WERI-Rb-1 (cell line): ENCODE data around the gene BARHL1.

Experiments
- DNase-seq: peaks from one replicate; pipeline ENCODE4 v3.0.0-alpha.2; 2020
- H3K27ac ChIP-seq: fragments of 250-450 bp; sonication (Bioruptor Pico); 2 replicates; pipeline ENCODE4 v1.5.1; 2020; ENCODE audit warnings: mild to moderate bottlenecking, moderate library complexity
- H3K27me3 ChIP-seq: fragments of 250-450 bp; sonication (Bioruptor Pico); 2 replicates; pipeline ENCODE4 v1.5.1; 2021; ENCODE audit warnings: mild to moderate bottlenecking, low read depth, moderate library complexity; ENCODE audit not compliant: insufficient read depth, severe bottlenecking
- H3K36me3 ChIP-seq: fragments of 250-450 bp; sonication (Bioruptor Pico); 2 replicates; pipeline ENCODE4 v1.5.1; 2020; ENCODE audit warnings: mild to moderate bottlenecking, moderate library complexity
- H3K4me3 ChIP-seq: 2 replicates; pipeline ENCODE4 v1.5.1; 2011; ENCODE audit warnings: low read depth, mild to moderate bottlenecking, control low read depth, low read length
- H3K9me3 ChIP-seq: fragments of 250-450 bp; sonication (Bioruptor Pico); 2 replicates; pipeline ENCODE4 v1.5.1; 2021; ENCODE audit warnings: mild to moderate bottlenecking, moderate library complexity; ENCODE audit not compliant: severe bottlenecking
- TF ChIP-seq, protein P1 (sequence below): IDR thresholded peaks from 2 replicates; pipeline ENCODE4 v1.5.1; 2011; ENCODE audit warnings: low read depth, mild to moderate bottlenecking, control low read depth, inconsistent platforms, low read length

BARHL1 gene

DNA sequence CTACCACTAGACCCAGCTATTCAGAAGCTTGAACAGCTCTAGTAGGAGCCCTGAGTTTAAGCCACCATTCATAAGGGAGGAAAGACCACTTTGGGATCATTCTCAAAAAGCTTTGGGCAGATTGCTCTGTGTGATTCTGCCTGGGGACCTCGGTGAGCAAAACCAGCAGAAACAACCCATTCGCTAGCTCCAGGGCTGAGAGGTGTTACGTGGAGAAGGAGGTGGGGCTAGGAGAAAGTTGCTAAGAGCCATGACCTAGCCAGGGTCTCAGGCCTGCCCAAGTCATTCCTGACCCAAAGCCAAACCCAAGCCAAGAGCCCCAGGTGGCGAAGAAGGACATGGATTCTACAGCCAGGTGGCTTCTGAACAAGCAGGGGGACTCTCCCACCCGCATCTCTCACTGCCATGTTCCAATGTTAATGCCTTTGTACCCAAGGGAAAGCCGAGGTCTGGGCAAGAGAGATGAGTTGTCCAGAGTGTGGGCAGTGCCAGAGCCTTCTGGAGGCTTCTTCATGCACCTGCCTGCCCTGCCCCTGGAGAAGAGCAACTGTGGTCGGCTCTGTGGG, 4.0 kb upstream of the BARHL1 start:
- Histone ChIP-seq H3K27ac (no peak overlapping the region), H3K27me3 (peaks cover 75% of the 10 kb centered on the region), H3K9me3 (peaks cover 2% of the 10 kb centered on the region), H3K36me3 (no peaks in the 10 kb centered on the region), H3K4me3 (no peak overlapping the region)
- TF ChIP-seq, protein P1, sequence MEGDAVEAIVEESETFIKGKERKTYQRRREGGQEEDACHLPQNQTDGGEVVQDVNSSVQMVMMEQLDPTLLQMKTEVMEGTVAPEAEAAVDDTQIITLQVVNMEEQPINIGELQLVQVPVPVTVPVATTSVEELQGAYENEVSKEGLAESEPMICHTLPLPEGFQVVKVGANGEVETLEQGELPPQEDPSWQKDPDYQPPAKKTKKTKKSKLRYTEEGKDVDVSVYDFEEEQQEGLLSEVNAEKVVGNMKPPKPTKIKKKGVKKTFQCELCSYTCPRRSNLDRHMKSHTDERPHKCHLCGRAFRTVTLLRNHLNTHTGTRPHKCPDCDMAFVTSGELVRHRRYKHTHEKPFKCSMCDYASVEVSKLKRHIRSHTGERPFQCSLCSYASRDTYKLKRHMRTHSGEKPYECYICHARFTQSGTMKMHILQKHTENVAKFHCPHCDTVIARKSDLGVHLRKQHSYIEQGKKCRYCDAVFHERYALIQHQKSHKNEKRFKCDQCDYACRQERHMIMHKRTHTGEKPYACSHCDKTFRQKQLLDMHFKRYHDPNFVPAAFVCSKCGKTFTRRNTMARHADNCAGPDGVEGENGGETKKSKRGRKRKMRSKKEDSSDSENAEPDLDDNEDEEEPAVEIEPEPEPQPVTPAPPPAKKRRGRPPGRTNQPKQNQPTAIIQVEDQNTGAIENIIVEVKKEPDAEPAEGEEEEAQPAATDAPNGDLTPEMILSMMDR = no peak
- DNase-seq = no peak

- Histone ChIP-seq H3K36me3 (no peaks in the 10 kb centered on the region), H3K9me3 (peaks cover 2% of the 10 kb centered on the region), H3K27ac (no peak overlapping the region), H3K4me3 (no peak overlapping the region), H3K27me3 (peaks cover 83% of the 10 kb centered on the region)
- no peak for DNase-seq
- TF ChIP-seq, protein P1 = no peak
These were observed 3.0 kb upstream of the BARHL1 start for GRCh38 chr9:132579427-132579798.

DNA sequence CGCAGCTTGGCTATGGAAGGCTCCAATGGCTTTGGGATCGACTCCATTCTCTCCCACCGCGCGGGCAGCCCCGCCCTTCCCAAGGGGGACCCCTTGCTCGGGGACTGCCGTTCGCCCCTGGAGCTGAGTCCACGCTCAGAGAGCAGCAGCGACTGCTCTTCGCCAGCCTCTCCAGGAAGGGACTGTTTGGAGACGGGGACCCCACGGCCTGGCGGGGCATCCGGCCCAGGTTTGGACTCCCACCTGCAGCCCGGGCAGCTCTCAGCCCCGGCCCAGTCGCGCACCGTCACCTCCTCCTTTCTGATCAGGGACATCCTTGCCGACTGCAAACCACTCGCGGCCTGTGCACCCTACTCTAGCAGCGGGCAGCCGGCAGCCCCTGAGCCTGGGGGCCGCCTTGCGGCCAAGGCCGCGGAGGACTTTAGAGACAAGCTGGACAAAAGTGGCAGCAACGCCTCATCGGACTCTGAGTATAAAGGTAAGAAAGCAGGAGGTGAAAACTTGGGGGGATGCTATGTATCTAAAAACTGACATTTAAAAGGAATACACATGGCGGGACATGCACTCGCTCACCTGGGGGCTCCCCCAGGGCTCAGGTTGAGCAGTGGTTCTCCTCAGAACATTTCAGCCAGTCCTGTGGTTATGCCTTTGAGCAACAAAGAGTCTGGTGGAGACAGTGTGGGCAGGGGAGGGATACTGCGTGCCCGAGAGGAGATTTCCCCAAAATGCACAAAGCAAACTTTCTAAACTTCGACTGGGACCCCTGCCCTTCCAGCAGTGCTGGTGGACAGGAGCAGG, 579 bp downstream of the BARHL1 start:
- no peak for DNase-seq
- H3K9me3 ChIP-seq = peaks cover 4% of the 10 kb centered on the region
- no peak overlapping the region for H3K4me3 ChIP-seq
- no peak overlapping the region for H3K27ac ChIP-seq
- H3K36me3 ChIP-seq = no peaks in the 10 kb centered on the region
- H3K27me3 ChIP-seq = peaks cover 99% of the 10 kb centered on the region
- TF ChIP-seq, protein P1 = peak; percentile 27

DNA sequence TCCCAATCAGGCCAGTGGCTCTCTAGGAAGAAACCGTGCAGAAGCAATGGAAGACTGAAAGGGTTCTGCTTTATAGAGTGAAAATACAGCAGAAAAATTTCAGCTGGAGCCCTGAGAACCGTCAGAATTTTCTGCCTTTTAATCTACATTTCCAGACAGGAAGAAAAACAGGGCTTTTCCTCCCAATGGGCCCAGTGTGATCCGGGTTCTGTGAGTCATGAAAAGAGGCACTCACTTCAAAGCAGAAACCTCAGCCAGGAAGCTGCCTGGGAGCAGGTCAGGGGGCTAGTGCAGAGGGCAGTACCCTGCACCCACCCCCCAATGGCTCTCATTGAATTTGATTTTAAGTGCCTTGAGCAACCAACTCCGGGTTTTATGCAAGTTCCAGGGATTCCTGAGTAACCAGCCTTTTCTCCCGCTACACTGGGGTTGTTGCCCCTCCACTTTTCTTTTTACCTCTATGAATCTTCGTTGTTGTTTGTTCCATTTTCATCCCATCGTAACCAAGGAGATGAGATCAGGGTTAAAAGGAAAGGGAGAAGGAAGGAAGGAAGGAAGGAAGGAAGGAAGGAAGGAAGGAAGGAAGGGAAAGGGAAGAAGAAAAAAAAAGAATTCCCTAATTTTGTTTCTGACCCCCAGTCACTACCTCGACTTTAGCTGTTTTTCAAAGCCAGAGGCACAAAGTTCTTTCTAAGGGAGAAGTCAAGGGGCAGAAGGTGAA, 1.3 kb downstream of the BARHL1 start:
- TF ChIP-seq, protein P1 = no peak
- Histone ChIP-seq H3K27ac (no peak overlapping the region), H3K27me3 (peaks cover 99% of the 10 kb centered on the region), H3K36me3 (no peaks in the 10 kb centered on the region), H3K9me3 (peaks cover 4% of the 10 kb centered on the region), H3K4me3 (no peak overlapping the region)
- DNase-seq = no peak

- no peak for DNase-seq
- TF ChIP-seq, protein P1 = no peak
- H3K9me3 ChIP-seq = peaks cover 4% of the 10 kb centered on the region
- H3K27me3 ChIP-seq = peaks cover 99% of the 10 kb centered on the region
- no peaks in the 10 kb centered on the region for H3K36me3 ChIP-seq
- no peak overlapping the region for H3K4me3 ChIP-seq
- H3K27ac ChIP-seq = no peak overlapping the region
These were observed 2.5 kb downstream of the BARHL1 start for GRCh38 chr9:132584601-132585560.
